PFSK-1 (cell line): ENCODE measurements around the gene PKDCC.

Experiments
- POLR2AphosphoS5 ChIP-seq: IDR thresholded peaks from 2 replicates; pipeline ENCODE4 v1.6.1; 2012; ENCODE audit warnings: low read depth, mild to moderate bottlenecking, control low read depth, low read length, moderate library complexity
- SIN3A ChIP-seq: IDR thresholded peaks from 2 replicates; pipeline ENCODE4 v1.6.1; 2012; ENCODE audit warnings: mild to moderate bottlenecking, low read length, moderate library complexity, borderline replicate concordance; ENCODE audit not compliant: insufficient read depth
- TAF1 ChIP-seq: IDR thresholded peaks from 2 replicates; pipeline ENCODE4 v1.6.1; 2012; ENCODE audit warnings: low read length, control low read depth, borderline replicate concordance; ENCODE audit not compliant: insufficient read depth
- TF ChIP-seq, protein P1 (sequence below), 2 experiments: IDR thresholded peaks; 2 replicates each; pipeline versions ENCODE4 v1.6.1 to v1.8.0; 2011 to 2012; ENCODE audit warnings: low read depth in 2 of 2, low read length in 2 of 2, control low read depth in 1 of 2, inconsistent platforms in 1 of 2, mild to moderate bottlenecking in 1 of 2, moderate library complexity in 1 of 2; ENCODE audit not compliant: insufficient read depth in 1 of 2

PKDCC gene

DNA sequence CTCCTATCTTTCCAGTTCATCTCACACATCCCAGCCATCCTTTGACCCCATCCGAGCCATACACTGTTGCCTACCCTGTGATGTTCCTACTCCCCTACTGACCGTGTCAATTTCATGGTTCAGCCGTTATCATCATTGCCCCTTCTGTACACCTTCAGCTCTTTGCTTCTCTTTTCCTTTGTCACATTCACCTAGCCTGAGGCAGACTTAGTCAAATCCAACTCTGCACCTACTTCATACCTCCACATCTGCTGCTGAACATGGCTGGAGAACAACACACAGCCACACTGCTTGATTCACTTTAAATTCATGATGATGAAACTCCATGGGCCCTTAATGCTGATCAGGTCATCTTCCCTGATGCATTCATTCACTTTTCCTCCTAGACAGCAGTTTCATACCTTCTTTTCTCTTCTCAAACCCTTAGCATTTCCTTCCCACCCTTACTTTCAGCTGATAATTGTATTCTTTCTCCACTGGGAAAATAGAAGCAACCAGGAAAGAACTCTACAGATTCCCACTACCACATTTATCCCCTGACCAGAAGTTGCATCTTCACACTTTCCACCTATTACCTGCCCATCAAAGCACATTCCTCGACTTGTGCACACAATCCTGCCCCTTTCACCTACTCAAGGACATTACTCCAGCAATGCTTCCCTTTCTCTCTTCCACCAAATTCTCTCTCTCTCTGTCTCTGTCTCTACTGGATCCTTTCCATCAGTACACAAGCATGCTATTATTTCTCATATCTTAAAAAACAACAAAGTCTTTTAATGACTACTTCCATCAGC is 59.6 kb downstream of the PKDCC start:
- TF ChIP-seq SIN3A (no peak), TAF1 (no peak), POLR2AphosphoS5 (no peak)
- TF ChIP-seq, protein P1, sequence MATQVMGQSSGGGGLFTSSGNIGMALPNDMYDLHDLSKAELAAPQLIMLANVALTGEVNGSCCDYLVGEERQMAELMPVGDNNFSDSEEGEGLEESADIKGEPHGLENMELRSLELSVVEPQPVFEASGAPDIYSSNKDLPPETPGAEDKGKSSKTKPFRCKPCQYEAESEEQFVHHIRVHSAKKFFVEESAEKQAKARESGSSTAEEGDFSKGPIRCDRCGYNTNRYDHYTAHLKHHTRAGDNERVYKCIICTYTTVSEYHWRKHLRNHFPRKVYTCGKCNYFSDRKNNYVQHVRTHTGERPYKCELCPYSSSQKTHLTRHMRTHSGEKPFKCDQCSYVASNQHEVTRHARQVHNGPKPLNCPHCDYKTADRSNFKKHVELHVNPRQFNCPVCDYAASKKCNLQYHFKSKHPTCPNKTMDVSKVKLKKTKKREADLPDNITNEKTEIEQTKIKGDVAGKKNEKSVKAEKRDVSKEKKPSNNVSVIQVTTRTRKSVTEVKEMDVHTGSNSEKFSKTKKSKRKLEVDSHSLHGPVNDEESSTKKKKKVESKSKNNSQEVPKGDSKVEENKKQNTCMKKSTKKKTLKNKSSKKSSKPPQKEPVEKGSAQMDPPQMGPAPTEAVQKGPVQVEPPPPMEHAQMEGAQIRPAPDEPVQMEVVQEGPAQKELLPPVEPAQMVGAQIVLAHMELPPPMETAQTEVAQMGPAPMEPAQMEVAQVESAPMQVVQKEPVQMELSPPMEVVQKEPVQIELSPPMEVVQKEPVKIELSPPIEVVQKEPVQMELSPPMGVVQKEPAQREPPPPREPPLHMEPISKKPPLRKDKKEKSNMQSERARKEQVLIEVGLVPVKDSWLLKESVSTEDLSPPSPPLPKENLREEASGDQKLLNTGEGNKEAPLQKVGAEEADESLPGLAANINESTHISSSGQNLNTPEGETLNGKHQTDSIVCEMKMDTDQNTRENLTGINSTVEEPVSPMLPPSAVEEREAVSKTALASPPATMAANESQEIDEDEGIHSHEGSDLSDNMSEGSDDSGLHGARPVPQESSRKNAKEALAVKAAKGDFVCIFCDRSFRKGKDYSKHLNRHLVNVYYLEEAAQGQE (IDR thresholded peaks at IDR 0.05; ENCODE audit: insufficient read depth in 1 of 2, low read depth in 2 of 2, low read length in 2 of 2), result no peak
